AG08395 (cell line): ENCODE measurements around the gene ITPA.

Experiments used
- DNase-seq: peaks from one replicate; pipeline ENCODE4 v3.0.0; 2012; ENCODE audit warnings: mixed read lengths, low spot score

Gene ITPA

GRCh38 chr20:3244613-3245012, 35.3 kb downstream of the ITPA start:
- no peak for DNase-seq

- no peak for DNase-seq
These were observed 35.9 kb downstream of the ITPA start for GRCh38 chr20:3245156-3245555.

GRCh38 chr20:3245711-3246110, 36.4 kb downstream of the ITPA start:
- no peak for DNase-seq

- DNase-seq = no peak
These were observed 37.4 kb downstream of the ITPA start for GRCh38 chr20:3246682-3247081.

GRCh38 chr20:3247638-3248037, 38.3 kb downstream of the ITPA start:
- DNase-seq = no peak

DNA sequence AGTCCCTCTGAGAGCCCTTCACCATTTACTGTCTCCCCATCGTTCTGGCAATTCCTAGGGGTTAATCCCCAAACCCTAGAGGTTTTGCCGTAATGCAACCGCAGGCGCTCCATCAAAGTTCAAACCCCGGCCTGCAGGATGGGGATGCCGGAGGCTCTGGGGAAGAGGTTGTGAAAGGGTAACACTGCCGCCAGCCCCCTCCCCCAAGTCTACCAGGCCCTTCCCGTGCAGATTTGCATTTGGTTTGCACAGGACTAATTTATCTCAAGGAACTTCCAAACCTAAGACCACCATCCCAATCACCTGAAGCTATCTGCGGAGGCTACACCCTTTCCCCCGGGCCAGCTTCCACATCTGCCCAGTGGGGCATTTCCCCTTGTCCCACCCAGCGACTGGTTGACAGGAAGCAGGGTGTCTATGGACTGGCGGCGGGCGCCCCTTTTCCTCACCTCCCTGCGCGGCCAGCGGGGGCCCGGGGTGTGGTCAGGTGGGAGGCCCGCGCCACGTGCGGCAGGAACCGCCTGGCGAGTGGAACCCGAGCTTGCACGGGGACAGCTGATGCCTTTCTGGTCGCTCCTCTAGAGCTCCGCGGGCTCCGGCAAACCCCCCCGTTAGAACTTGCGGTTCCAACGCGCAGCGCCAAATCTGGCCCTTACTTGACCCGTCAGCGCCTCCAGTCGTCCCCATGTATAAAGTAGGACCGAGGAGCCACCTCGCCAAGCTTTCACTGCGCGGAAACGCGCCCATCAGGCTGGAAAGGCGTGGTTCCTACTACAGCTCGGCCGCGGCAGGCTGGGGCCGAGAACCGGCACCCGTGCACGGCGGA, 39.1 kb downstream of the ITPA start:
- DNase-seq = peak; percentile 50

DNA sequence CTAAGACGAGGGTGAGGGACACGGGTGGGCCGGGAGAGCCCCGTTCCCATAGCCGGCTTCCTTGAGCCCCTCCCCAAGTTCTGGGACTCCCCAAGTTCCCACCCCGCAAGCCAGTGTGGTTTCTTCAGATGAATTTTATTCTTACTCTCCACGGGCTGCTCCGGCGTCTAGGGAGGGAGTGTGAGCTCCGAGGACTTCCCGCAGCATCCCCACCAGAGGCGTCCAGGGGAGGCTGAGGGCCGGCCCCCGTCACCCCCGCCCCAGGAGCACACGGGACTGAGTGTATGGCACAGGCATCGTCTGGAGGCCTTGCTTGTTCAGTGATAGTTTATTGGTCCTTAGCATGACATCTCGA, 39.7 kb downstream of the ITPA start:
- no peak for DNase-seq

- DNase-seq = no peak
These were observed 40.8 kb downstream of the ITPA start for GRCh38 chr20:3250091-3250504.

DNA sequence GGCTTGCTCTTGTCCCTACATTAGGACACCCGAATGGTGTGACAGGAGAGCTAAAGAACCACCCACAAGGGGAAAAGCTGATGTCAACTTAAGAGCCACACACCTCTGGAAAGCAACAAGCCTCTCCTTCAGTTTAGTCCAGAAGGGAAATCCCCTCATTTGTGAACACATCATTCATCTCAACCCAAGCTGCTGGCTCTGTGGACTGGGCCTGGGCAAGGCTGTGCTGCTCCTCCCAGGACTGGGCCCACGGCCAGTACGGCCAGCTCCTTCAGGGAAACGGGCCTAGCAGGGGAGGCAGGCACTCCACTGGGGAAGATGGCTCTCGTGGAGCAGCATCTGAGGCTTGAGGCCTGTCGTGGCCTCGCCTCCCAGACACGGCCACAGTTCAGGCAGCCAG, 42.5 kb downstream of the ITPA start:
- DNase-seq = no peak

DNA sequence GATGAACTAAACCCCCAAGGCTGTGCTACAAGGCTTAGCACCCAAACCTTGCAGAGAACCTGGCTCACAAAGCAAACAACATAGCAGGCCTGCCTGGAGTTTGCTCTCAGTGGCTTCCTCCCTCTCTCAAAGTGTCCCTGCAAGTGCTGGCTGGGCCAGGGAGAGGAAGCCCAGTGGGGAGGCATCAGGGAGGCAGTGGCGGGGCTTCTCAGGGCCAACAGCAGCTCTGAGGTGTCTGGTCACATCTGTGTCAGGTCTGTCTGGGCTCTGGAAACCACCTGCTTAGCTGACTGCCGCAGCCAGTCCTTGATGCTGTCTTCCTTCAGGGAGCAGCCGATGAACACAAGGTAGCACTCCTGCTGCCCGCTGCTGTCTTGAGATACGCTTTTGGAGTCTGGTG, 46.4 kb downstream of the ITPA start:
- no peak for DNase-seq

- DNase-seq = no peak
These were observed 49.1 kb downstream of the ITPA start for GRCh38 chr20:3258429-3258828.

DNA sequence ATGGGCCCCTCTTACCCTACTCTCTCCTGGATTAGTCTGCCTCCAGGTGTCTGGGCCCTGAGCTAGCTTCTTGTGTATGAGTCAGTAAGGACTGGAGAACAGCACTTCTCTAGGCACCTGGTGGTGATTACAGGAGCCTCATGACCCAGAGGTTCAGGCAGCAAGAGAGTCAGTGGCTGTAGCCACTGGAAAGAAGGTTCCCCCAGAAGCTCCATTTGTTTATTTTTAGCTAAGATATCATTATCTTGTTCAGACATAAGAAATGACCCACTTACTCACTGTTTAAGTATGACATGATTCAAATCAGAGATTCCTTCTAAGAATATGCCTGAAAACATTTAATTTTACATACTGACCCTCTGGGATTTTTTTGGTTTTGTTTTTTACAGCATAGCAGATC, 53.3 kb downstream of the ITPA start:
- peak; percentile 26 for DNase-seq

DNA sequence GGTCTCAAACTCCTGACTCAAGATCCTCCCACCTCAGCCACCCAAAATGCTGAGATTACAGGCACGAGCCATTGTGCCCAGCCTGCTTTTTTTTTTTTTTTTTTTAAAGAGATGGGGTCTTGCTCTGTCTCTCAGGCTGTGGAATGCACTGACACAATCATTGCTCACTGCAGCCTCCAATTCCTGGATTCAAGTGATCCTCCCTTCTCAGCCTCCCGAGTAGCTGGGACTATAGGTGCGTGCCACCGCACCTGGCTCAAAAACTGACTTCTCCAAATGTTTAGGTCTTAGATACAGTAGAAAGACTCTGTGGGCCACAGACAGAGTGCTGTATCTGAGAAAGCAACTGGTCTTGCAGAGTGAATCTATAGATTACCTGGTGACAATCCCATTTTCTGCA, 60.8 kb downstream of the ITPA start:
- DNase-seq = no peak

DNA sequence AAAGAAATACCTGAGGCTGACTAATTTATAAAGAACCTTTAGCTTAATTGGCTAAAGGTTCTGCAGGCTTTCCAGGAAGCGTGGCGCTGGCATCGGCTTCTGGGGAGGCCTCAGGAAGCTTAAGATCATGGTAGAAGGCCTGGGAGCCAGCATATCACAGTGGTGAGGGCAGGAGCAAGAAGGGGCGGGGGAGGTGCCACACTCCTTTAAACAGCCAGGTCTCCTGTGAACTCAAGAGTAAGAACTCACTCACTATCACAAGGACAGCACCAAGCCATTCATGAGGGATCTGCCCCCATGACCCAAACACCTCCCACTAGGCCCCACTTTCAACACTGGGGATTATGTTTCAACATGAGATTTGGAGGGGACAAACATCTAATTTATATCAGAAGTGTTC, 64.1 kb downstream of the ITPA start:
- no peak for DNase-seq
